ENCODE data around the gene PDCD5.

- TF ChIP-seq POLR2AphosphoS5 (IDR thresholded peaks at IDR 0.05) (no peak), CTCF (IDR thresholded peaks at IDR 0.05 in 8 of 11, conservative IDR thresholded peaks at IDR 0.05 in 3 of 11) (no peak), POLR2A (IDR thresholded peaks at IDR 0.05) (no peak)
Observed at GRCh38 chr19:32580353-32580900, 563 bp upstream of the PDCD5 start.
